GM18907 (cell line): ENCODE data around the gene SMTNL2.

Source experiments
- ATAC-seq: cut with Tn5 transposase; IDR thresholded peaks from one replicate; pipeline ENCODE4 v1.9.1; 2021; ENCODE audit warnings: mild to moderate bottlenecking, moderate library complexity; ENCODE audit not compliant: unreplicated experiment

The SMTNL2 gene

DNA sequence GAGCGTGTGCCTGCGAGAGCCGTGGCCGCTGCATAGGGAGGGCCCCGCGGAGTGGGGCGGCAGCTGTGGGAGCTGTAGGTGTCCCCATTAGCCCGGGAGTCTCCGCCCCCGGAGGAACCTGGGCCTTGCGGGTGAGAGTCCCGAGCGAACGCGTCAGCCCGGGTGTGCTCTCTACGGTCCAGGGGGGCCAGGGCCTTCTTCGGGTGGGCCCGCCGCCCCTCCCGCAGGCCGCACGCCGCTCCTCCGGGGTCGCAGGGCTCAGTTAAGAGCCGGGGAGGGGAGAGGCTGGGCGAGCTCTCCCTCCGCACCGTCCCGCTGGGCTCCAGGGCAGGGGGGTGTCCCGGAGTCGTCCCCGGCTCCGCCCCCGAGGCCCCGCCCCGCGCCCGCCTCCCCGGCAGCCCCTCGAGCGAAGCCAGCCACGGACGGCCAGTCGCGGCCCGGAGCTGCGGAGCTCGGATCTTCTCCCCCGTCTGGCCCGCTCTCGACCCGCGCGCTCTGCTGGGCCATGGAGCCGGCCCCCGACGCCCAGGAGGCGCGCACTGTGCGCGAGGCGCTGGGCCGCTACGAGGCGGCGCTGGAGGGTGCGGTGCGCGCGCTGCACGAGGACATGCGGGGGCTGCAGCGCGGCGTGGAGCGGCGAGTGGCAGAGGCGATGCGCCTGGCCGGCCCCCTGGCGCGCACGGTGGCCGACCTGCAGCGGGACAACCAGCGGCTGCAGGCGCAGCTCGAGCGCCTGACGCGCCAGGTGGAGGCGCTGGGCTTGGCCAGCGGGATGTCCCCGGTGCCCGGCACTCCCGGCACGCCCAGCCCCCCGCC, at the start of gene SMTNL2:
Gene SMTNL2, plus strand, starts transcription at position 429 of the 816 bp plus-strand sequence. Its CDS starts 77 bp downstream, at position 506.
- no peak for ATAC-seq

DNA sequence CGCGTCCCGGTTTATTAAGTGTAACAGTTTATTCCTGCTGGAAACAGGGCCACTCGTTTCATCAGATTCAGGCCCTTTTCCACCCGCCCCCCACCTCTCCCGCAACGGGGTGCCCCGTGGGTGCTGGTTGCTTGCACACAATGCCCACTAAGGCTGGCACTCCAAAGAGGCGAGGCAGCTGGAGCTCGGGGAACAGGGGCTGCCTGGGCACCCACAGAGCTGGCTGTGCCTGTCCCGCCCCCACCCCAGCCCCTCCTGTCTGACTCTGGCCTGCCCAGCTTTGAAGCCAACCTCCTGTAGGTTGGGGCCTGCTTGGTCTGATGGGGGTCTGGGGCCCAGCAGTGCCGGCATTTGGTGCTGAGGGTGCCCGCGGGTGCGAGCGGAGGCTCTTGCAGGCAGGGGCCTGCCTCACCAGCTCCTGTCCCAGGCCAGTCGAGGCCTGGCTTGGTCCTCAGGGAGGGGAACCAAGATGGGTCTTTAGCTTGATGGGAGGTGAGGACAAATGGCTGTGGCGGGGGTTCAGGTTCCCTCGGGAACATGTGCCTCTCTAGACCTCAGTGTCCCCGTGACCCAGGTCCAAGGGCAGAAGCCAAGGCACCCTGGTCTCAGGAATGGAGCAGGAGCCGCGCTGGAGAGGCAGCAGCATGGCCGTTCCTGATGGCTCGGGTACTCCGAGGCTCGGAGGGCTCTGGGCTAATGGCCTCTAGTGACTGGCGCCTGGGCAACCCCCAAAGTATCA, 49.2 kb upstream of the SMTNL2 start:
- no peak for ATAC-seq

DNA sequence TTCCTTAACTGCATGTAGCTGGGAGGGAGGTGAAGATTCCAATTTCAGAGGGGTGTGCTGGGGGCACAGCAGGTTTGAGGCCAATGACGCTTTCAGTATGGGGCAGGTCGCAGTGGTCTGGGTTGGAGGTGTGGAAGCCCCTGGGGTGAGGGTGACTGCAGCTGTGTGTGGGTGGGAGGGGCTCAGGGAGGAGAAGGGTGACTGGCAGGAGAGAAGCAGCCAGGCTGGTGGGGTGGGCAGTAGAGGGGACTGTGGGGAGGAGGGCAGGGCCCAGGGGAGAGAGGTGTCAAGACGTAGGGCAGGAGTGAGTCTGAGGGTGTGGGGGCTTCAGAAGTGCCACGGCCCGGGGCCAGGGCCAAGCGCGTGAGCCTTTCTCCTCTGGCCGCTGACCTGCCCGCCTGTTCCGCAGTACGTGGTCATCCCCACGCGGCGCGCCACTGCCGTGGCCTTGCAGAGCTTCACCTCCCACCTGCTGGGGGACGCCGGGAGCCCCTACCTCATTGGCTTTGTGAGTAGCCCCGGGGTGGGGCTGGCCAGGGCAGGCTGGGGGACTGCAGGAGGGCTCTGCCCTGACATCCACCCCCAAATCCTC, 48.6 kb upstream of the SMTNL2 start:
- no peak for ATAC-seq

DNA sequence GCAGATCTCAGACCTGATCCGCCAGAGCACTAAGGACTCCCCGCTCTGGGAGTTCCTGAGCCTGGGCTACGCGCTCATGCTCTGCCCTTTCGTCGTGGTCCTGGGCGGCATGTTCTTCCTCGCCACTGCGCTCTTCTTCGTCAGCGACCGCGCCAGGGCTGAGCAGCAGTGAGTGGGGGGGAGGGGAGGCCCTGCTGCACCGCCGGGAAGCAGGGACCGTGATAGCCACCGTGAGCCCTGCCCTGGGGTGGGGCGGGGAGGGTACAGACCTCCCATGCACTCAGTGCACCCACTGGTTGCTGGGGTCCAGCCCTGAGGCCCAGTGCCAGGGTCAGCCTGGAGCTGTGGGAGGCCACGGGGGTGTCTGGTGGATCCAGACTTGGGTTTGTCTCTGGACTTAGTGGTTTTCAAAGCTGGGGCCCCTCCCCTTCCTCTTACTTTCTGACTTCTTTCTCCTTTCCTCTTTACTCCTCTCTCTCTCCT, 48.0 kb upstream of the SMTNL2 start:
- ATAC-seq = no peak

DNA sequence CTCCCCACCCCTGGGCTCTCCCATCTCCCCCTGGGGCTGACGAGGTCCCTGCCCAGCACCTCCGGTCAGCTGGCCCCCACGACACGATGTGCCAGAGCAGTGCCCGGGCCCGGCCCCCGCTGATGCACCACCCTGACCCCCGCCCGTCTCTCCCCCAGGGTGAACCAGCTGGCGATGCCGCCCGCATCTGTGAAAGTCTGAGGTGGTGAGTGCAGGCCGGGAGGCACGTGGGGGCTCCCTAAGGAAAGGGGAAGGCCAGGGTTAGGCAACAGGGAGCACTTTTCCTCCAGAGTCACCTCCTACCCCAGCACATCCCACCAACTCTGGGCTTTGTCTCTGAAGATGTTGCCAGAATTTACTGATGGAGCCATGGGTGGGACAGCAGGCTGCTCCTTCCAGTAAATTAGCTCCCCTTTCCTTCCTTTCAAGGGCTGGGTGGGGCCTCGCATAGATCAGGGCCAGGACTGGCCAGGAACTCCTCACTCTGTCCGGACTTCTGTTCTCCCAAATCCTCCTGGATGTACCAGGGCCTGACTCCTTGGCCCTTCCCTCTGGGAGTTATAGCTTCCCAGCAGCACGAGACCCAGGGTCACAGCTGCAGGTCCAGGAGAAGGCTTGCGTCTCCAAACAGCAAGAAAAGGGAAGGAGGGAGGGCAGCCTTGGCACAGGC, 47.5 kb upstream of the SMTNL2 start:
- no peak for ATAC-seq

DNA sequence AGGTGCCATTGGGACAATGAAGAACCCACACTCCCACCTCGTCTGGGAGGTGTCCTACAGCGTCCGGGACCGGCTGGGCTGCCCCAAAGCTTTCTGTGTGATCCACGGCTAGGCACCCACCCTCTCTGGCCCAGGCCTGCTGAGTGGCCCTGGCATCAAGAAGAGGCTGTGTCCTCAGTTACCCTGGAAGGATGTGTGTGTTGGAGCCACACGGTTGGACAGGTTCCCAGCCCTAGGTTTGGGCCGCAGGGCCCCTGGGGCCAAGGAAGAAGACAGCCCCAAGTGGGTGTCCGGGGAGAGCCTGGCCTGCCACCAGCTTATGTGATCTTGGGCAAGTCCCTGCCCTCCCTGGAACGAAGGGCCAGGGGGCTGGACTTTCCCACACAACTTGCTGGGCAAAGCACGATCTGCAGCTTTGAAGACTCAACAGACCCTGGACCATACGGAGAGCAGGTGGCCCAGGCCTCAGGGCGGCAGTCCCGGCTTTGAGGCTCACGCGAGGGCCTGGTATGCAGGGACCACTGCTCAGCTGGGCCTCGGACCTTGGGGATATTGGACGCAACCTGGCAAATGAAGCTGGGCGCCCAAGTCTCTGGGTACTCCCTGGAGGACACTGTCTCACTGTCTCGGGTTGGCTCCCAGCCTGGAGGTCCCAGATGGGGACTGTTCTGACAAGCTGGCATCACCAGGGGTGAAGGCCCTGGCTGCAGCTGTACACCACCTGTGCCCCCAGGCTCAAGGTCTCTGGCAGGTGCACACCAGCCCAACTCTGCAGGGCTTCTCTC, 46.7 kb upstream of the SMTNL2 start:
- no peak for ATAC-seq

DNA sequence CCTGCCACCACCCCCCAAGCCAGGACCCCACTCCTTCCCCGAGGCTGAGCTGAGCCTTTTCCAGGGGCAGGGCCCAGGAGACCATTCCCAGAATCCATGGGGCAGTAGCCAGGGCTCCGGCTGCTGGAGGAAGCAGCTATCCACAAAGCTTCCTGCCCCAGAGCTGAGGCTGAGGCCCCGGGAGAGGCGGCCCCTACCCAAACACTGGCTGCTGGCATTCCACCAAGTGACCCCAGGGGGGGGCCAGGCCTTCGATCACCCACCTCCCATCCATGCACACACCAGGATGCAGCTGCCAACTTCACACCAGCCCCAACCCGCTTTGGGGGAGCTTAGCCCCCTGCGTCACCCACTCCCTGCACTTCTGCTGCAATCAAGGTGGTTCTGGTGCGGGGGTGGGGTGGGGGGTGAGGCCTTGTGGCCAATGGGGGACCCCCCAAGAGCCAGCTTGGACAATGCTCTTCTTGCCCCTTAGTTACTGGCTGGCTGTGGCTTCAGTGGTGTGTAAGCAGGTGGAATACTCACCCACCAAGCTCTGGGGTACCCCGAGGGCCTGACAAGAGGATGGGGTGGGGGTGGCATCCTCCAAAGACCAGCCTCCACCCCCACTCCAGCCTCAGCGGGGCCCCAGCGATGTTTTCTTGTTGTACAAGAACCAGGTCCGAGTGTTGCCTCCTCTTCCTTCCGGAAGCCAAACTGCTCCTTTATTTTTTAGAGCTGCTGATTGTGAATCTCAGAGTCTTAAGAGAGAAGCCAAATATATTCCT, 45.9 kb upstream of the SMTNL2 start:
- ATAC-seq = no peak

DNA sequence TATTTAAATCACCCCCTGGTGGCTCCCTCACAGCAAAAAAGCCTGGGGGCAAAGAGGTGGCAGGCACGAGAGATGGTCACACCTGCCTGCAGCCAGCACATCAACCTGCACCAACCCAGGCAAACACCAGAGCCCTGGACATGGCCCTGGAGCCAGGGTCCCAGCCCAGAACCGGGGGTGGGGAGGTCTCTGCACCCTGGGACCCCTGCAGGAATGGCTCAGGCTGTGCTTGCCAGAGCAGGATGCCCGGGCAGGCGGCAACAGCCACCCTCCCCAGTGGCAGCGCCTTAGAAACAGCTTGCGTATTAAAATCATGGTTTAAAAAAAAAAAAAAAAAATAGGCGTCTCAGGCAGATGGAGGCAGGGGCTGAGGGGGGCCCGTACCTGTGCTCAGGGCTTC, 45.3 kb upstream of the SMTNL2 start:
- no peak for ATAC-seq

DNA sequence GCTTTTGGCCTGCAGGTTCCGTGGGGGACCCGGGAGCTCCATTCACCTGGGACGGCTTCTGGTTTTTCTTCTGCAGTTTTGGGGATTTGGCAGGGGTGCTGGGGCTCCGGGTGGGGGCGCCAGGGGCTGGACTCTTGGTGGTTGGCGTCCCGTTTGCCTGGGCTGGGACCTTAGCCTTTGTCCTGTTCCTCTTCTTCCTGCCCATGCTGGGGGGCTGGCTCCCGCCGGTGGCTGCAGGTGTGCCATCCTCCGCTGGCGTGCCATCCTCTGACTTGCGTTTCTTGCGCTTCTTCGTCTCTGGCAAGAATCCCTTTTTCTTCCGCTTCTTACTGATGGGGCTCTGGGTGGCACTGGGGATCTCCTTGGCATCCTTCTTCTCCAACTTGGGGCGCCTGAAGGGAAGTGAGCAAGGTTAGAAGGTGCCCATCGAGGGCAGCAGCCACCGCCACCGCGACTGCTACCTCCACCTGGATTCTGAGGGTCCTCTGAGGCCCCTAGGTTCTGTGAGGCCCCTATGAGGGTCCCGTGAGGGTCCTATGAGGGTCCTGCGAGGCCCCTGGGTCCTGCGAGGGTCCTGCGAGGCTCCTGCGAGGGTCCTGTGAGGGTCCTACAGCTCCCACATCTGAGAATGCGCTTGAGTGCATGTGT, 44.6 kb upstream of the SMTNL2 start:
- no peak for ATAC-seq

DNA sequence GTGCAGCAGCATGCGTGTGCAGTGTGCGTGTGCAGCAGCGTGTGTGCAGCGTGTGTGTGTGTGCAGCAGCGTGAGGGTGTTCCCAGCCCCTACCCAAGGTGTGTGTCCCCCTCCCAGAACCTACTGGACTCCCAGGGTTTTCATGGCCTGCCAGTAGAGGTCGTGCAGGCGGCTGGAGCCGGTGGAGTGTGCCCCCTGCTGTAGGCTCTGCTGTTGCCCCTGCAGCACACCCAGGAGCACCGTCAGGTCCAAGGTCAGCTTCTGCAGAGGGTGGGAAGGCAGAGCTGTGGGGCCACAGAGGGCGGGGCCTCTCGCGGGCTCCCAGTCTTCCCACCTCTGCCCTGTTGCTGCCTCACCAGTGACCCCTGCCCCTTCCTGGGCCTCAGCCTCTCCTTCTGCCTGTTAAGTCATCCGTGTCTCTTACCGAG, 44.1 kb upstream of the SMTNL2 start:
- no peak for ATAC-seq

DNA sequence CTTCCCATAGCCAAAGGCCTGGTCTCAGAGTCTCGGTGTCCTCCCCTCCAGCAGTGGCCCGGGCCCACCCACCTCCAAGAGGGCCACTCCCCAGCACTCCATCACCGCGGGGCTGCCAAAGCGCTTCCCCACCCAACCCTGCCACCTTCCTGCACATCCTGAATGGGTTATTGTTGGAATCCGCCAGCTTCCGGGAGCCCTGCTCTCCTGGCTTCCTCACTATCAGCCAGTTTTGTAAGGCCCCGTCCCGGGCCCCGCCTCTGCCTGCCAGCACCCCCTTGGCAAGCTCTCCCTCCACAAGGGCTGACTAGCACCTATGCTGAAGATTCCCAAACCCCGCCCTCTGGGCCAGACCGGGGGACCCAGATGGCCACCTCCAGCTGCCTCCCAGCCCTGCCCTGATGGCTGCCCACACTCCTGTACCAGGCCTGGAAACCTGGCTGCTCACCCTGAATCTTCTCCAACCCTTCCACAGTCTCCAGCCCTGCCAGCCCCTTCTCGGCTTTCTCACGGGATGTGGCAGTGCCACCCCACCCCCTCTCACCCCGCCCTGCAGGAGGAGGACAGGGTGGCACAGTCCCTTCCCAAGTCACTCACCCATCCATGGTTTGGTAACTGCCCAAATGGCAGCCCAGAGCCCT, 43.5 kb upstream of the SMTNL2 start:
- no peak for ATAC-seq

DNA sequence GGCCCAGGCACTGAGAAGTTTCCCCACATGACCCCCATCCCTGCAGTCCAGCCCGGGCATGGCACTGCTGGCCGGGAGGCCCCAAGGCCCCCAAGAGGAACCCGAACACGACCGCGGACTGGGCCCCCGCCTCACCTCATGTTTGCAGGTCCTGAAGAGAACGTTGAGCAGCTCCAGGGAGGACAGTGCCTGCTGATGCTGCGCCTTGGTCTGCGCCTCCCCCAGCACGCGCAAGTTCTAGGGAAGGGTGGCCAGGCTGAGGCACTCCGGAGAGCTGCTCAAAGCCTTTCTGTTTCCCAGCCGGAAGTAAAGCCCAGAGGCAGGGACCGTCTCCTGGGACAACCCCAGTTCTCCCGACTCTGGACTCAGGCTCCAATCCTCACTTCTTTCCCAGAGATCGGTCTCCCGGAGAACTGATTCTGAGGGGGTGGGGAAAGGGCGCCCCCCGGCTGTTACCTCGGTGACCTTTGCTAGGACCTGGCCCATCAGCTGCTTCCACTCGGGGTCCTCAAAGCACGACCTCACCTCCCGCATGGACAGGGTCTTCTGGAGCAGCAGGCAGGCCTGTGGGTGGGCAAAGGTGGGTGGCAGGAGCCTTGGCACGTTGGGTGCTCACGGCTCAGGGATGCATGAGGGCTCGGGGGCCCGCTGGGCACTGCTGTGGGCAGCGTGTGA, 42.9 kb upstream of the SMTNL2 start:
- ATAC-seq = no peak

DNA sequence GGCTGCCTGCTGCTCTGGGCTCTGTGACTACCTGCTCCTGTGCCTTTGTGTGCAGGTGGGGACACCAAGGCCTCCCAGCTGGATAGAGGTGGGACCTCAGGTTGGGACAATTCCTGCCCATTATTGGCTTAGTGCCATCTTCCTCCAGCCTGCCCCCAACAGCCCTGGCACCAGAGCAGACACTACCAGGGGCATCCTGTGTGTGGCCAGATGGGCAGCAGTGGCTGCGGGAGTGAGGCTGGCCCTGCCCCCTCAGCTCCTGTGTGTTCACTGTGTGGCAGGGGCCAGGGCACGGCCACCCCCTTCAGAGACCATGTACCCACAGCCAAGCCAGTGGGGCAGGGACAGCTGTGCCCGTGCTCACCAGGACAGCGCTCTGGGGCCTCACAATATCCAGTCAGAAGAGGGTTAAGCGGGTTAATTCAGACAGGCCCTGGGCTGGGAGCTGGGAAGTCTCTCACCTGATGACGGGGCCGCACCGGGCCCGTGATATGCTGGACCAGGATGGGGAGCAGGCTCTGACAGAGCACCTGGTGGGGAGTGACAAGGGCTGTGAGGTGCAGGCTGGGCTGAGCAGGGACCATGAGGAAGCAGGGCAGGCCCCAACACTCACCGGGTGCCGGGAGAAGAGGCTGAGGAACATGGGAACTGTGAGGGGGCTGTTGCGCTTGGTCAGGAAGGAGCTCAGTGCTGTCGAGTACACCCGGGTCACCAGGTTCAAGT, 42.2 kb upstream of the SMTNL2 start:
- no peak for ATAC-seq

DNA sequence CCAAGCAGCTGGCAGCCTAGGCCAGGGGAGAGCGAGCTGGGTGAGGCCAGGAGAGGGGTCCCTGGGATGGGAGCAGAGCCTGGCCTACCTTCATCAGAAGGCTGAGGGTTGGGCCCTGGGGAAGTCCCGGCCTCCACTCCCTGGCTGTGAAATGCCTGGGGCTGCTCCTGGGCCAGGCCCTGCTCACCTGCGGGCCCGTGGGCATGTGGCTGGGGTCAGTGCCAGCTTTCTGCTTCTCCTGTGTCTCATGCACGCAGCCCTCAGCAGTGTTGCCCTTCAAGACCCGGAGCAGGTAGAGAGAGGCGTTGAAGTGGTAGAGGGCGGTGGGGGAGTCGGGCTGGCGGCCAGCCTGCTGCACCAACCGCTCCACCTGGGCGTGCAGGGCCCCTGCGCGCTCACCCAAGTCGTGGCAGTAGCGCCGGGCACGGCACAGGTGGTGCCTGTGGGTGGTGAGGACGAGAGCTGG, 41.6 kb upstream of the SMTNL2 start:
- ATAC-seq = no peak

DNA sequence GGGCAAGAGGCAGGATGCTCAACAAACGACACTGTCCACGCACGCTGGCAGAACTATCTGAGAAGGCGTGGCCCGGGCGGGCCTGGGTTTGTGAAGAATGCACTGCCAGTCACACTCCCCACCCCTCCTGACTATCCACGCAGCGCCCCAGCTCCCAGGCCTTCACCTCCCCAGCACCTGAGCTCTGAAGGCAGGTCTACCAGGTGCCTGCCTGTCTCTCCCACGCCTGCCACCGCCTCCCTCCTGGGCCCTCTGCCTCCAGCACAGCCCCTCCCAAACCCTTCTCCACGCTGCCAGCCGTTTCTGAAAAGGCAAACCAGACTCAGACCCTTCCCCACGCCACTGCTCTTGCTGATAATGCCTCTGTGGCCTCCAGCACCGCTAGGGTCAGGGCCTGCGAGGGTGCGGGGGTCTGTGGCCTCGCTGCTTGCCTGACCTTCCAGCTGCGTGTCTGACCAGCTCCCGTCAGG, 40.7 kb upstream of the SMTNL2 start:
- ATAC-seq = no peak

DNA sequence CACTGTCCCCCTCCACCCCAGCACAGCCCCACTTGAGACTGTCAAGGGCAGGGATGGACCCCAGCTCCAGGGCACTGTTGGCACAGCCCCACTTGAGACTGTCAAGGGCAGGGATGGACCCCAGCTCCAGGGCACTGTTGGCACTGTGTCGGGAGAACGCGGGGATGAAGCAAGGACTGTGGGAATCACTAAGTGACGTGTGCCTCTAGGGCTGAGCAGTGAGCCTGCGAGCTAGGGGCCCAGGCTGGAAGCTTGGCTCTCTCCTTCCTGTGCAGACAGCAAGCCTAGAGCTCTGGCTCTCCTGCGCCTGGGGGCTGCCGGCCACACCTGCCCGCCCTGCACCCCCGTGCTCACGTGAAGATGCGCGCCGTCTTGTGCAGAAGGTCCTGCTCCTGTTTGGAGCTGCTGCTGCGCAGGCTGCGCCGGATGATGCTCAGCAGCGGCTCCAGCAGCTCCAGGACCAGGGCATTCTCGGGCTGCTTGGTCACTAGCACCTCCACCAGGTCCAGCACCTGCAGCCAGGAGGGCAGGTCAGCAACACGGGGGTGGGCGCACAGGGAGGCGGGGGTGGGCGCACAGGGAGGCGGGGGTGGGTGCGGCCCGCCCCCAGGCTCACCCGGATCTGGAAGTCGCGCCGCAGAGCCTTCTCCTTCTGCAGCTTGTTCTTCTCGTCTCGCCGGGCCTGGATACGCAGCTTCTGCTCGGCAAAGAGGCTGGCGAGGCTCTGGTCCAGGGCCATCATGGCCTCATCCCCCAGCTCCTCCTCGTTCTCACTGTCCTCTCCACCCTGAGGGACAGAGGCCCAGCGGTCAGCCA, 40.0 kb upstream of the SMTNL2 start:
- ATAC-seq = no peak

DNA sequence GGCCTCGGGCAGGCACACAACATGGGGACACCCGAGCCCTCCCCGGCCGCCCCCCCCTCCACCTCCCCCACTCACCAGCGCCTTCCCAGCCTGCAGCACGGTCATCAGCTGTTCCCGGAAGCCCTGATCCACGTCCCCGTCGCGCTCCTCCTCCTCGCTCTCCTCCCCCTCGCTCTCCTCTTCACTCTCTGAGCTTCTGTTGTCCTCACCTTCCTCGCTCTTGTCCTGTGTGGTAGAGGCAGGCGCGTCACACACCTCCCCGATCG, 39.4 kb upstream of the SMTNL2 start:
- ATAC-seq = no peak
